Right renal pelvis (tissue), 4 donors: ENCODE results near the gene SLC26A1. TPM values are rescaled to one million over a fixed set of nuclear protein-coding genes. Genes with fewer than 3 reads are reported as not detected.

Experiments
- DNase-seq, 4 donors: peaks; one replicate each; pipeline ENCODE4 v3.0.0-alpha.2; 2013; ENCODE audit warnings: low read depth in 4 of 4, low spot score in 3 of 4, missing footprints in 1 of 4
- polyA plus RNA-seq, 4 donors: library from polyadenylated mRNA; unstranded; fragments of 120-200 nt; gene quantifications; one replicate each; pipeline ENCODE4 v1.2.1, GENCODE V29; 2013; ENCODE audit not compliant: insufficient read length in 4 of 4

The SLC26A1 gene
- polyA plus RNA-seq, result 10 to 100 TPM in 2 of 4 donors, 1 to 10 TPM in 2; 6.6 to 15.6 (median 9.7) TPM

DNA sequence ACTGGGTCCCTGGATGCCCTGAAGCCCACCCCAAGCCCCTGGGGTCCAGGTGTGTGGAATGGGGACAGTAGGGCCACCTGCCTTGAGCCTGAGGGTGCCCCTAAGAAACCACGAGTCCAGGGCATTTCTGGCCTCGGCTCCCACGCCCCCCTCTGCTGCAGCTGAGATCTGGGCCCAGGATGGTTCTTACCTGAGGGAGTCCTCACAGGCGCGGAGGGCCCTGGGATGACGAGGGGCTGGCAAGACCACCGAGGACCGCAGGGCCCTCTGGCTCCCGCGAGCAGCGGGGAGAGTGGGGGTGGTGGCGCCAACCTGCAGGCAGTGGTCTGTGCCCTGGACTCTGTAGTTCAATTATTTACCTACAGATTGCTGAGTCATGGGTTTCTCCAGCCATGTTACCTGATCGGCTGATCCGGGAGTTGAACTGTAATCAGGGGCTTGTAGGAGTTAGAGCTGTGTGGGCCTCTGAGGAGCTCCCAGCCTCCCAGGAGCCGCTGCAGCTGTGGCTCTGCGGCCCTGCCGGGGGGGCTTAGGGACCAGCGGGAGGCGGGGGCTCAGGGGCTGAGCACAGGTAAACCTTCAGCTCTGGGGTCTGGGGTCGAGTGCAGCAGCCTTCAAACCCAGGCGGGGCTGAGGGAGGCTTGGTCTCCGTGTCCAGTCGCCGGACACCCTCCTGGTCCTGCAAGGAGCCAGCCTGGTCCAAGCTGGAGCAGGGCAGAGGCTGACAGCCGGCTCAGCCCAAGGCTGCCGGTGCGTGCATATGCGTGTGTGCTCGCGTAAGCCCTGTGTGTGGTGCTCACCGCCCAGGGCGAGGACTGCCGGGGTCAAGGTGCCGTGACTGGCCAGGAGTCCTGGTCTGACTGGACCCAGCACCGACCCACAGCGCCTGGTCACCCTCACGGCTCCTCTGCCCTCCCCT is at the start of gene SLC26A1:
Gene SLC26A1 (minus strand): TSS at position 294 of the 919 bp plus-strand sequence. CDS start 1,701 bp downstream, outside the sequence.
- DNase-seq, result no peak

DNA sequence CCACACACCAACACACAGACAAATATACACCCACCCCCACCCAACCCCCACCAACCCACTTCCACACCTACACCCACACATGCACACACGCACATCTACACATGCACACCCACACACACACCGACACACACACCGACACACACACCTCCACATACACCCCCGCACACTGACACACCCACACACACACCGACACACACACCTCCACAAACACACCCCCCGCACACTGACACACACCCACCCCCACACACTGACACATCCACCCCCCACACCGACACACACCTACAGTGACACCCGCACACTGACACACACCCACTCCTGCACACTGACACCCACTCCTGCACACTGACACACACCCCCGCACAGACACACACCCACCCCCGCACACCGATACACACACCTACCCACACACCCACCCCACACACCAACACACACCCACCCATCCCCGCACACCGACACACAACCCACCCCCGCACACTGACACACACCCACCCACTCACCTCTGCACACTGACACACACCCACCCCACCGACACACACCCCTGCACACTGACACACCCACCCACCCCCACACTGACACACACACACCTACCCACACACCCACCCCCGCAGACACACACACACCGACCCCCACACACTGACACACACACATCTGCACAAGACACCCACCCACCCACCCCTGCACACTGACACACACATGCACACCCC is 49.3 kb upstream of the SLC26A1 start:
- no peak for DNase-seq

GRCh38 chr4:1041936-1042330 is 48.7 kb upstream of the SLC26A1 start:
- no peak for DNase-seq

GRCh38 chr4:1041147-1041935 is 48.1 kb upstream of the SLC26A1 start:
- peak in 1 of 4 donors; percentile 47 for DNase-seq

GRCh38 chr4:1040344-1041146 is 47.3 kb upstream of the SLC26A1 start:
- DNase-seq, result no peak

- no peak for DNase-seq
Observed at GRCh38 chr4:1039493-1040343, 46.5 kb upstream of the SLC26A1 start.

DNA sequence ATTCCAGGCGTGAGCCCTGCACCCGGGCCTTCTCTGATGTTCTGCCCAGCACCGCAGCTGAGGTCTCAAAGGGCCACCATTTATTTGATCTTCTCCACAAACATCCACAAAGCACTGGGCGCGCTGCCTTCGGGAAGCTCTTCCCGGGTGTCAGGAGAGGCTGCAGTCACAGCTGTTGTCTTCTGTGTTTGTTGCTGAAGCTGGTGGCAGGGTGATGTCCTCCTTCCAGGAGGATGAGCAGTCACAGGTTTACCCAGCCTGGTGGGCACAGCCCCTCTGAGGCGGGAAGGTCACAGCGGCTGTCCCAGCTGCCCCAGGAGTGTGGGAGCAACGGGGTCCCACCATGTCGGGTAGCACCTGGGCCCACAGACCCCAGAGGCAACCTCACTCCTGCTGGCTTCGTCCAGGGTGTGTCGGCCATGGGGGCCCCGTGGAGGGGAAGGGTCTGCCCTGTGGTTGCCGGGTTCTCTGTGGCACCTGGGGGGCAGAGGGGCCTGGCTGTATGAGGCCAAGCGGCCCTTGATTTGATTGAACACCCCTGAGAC is 45.8 kb upstream of the SLC26A1 start:
- DNase-seq, result no peak

GRCh38 chr4:1036976-1037810 is 44.0 kb upstream of the SLC26A1 start:
- DNase-seq, result no peak

- no peak for DNase-seq
Observed at GRCh38 chr4:1036095-1036494, 42.9 kb upstream of the SLC26A1 start.

DNA sequence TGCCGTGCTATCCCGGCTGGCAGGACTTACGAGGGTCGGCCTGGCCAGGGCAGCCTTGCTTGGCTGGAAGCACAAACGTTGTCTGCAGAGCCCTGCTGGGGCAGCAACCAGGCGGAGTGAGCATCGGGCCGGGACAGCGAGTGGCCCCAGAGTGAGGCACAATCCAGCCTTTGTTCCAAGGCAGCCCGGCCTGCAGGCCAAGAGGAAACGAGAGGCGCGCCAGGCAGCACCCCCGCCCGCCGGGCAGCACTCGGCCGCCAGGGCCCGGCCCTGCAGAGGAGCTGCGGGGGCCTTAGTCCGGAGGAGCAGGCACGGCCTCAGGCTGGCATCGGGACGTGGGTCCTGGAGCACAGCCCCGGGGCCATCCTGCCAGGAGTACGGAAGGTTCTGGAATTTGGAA is 42.3 kb upstream of the SLC26A1 start:
- no peak for DNase-seq

GRCh38 chr4:1033840-1034551 is 40.8 kb upstream of the SLC26A1 start:
- DNase-seq, result no peak

GRCh38 chr4:1032861-1033260 is 39.7 kb upstream of the SLC26A1 start:
- DNase-seq, result no peak

- no peak for DNase-seq
Observed at GRCh38 chr4:1031956-1032795, 39.0 kb upstream of the SLC26A1 start.

DNA sequence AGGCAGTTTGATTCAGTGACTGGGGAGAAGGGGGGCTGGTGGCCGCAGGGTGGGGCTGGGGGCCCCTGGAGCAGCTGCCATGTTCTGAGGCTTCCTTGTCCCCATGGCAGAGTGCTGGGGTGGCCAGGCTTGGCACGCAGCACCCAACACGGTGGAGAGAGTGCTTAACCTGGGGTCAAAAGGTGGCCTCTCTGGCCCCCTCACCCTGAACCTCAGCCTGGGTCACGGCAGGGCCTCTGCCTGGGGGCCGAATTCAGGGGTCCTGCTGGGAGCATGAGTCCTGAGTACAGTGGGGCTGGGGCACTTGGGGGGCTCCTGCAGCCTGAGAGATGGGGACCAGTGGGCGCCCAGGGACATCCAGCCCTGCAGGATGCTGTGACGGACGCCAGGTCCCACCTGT is 38.1 kb upstream of the SLC26A1 start:
- no peak for DNase-seq

- no peak for DNase-seq
Observed at GRCh38 chr4:1030559-1030958, 37.4 kb upstream of the SLC26A1 start.

GRCh38 chr4:1030031-1030430 is 36.8 kb upstream of the SLC26A1 start:
- DNase-seq, result no peak
